Peyer's patch (tissue), 4 donors: ENCODE results near the gene L2HGDH. TPM values are rescaled to one million over a fixed set of nuclear protein-coding genes. Genes with fewer than 3 reads are reported as not detected.

Source experiments
- DNase-seq, 3 donors: peaks; one replicate each; pipeline ENCODE4 v3.0.0-alpha.2; 2017 to 2019
- H3K27ac ChIP-seq, 4 donors: fragments of 200-600 bp; sonication (generic); one replicate each; pipeline ENCODE4 v1.5.1; 2016 to 2019
- H3K27me3 ChIP-seq, 2 donors: fragments of 200-600 bp; sonication (generic); one replicate each; pipeline ENCODE4 v1.5.1; 2019
- H3K36me3 ChIP-seq, 3 donors: fragments of 200-600 bp; sonication (generic); one replicate each; pipeline ENCODE4 v1.5.1; 2016 to 2019
- H3K4me1 ChIP-seq, 4 donors: fragments of 200-600 bp; sonication (generic); one replicate each; pipeline ENCODE4 v1.5.1; 2016 to 2019
- H3K4me3 ChIP-seq, 4 donors: fragments of 200-600 bp; sonication (generic); 1 replicate in 3 of 4; 2 replicates in 1 of 4; pipeline ENCODE4 v1.5.1; 2016 to 2019; ENCODE audit warnings: mild to moderate bottlenecking in 1 of 4
- H3K9me3 ChIP-seq, 4 donors: fragments of 200-600 bp; sonication (generic); one replicate each; pipeline ENCODE4 v1.5.1; 2016 to 2019; ENCODE audit warnings: mild to moderate bottlenecking in 1 of 4
- POLR2A ChIP-seq, 2 donors: fragments of 450-650 bp; IDR thresholded peaks; one replicate each; pipeline ENCODE4 v1.5.1; 2017; ENCODE audit warnings: antibody characterized with exemption in 2 of 2, mild to moderate bottlenecking in 2 of 2, moderate library complexity in 2 of 2
- small RNA-seq, 2 donors: library from RNA; depleted of rRNA; stranded (forward); fragments of <200 nt; gene quantifications; one replicate each; pipeline ENCODE3, GENCODE V24; 2016
- total RNA-seq, 4 donors: library from RNA; depleted of rRNA; stranded (reverse); fragments of >200 nt; gene quantifications; one replicate each; pipeline ENCODE4 v1.1.0, GENCODE V29; 2016
- TF ChIP-seq, protein P1 (sequence below), 6 experiments: fragments of 450-650 bp in 4 of 6; fragments of 200-600 bp in 2 of 6; sonication (generic) in 1 of 6; IDR thresholded peaks; one replicate each; pipeline ENCODE4 v1.5.1; 2017 to 2019; ENCODE audit warnings: antibody characterized with exemption in 6 of 6, mild to moderate bottlenecking in 3 of 6, moderate library complexity in 1 of 6

L2HGDH gene
- total RNA-seq, 4 donors from 2014 or later: 4.6 to 29.7 (median 8.8) TPM

GRCh38 chr14:50210074-50210473 is 102.0 kb downstream of the L2HGDH start:
- Histone ChIP-seq H3K9me3 (no peaks in the 10 kb centered on the region), H3K36me3 (no peaks in the 10 kb centered on the region), H3K27ac (no peak overlapping the region), H3K27me3 (no peaks in the 10 kb centered on the region), H3K4me3 (no peak overlapping the region), H3K4me1 (peaks cover 0 to 4% (median 0%) of the 10 kb centered on the region in 4 donors)
- TF ChIP-seq, protein P1, sequence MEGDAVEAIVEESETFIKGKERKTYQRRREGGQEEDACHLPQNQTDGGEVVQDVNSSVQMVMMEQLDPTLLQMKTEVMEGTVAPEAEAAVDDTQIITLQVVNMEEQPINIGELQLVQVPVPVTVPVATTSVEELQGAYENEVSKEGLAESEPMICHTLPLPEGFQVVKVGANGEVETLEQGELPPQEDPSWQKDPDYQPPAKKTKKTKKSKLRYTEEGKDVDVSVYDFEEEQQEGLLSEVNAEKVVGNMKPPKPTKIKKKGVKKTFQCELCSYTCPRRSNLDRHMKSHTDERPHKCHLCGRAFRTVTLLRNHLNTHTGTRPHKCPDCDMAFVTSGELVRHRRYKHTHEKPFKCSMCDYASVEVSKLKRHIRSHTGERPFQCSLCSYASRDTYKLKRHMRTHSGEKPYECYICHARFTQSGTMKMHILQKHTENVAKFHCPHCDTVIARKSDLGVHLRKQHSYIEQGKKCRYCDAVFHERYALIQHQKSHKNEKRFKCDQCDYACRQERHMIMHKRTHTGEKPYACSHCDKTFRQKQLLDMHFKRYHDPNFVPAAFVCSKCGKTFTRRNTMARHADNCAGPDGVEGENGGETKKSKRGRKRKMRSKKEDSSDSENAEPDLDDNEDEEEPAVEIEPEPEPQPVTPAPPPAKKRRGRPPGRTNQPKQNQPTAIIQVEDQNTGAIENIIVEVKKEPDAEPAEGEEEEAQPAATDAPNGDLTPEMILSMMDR (IDR thresholded peaks at IDR 0.05): no peak
- TF ChIP-seq POLR2A (IDR thresholded peaks at IDR 0.05): no peak
- no peak for DNase-seq

DNA sequence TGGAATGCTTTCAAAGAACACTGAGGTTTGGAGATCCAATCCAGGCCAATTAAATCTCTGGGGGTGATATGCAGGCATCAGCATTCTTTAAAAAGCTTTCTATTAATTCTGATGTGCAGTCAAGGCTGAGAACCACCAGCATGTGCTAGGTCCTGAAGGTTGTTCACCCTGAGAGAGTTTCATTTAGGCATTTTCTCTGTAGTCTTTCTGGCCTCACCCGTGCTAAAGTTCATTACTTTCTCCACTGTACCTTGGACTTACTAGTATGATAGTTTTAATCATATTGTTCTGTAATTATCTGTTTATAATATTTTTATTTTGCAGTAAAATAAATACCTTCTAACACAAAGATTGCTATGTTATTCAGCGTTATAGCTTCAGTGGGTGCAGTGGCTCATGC is 113.5 kb downstream of the L2HGDH start:
- H3K9me3 ChIP-seq: no peaks in the 10 kb centered on the region
- no peaks in the 10 kb centered on the region for H3K27me3 ChIP-seq
- no peak overlapping the region for H3K4me3 ChIP-seq
- peaks cover 0 to 54% (median 0%) of the 10 kb centered on the region in 3 donors for H3K36me3 ChIP-seq
- TF ChIP-seq, protein P1 (IDR thresholded peaks at IDR 0.05): no peak
- peaks cover 0 to 3% (median 0%) of the 10 kb centered on the region in 4 donors for H3K4me1 ChIP-seq
- no peak for DNase-seq
- peak overlapping the region in 2 of 4 donors; percentile 5 to 61 for H3K27ac ChIP-seq

GRCh38 chr14:50191499-50191898 is 120.5 kb downstream of the L2HGDH start:
- DNase-seq: no peak
- Histone ChIP-seq H3K27me3 (no peaks in the 10 kb centered on the region), H3K4me1 (no peaks in the 10 kb centered on the region), H3K27ac (no peak overlapping the region), H3K36me3 (peaks cover 0 to 38% (median 0%) of the 10 kb centered on the region in 3 donors), H3K9me3 (no peaks in the 10 kb centered on the region), H3K4me3 (no peak overlapping the region)
- TF ChIP-seq, protein P1 (IDR thresholded peaks at IDR 0.05): no peak
- TF ChIP-seq POLR2A (IDR thresholded peaks at IDR 0.05): no peak

Small RNA genes lying within 50 kb of the gene (small RNA-seq; reads per million reads assigned to genes)
- 0 reads per million in 2 donors for gene MIR4504

Other genes with a start within 250 kb of the L2HGDH start
- gene VCPKMT, start 195.7 kb downstream of the L2HGDH start, total RNA-seq: 1 to 10 TPM; 5.8 to 10.0 (median 7.0) TPM
- 10 to 100 TPM; 41.7 to 57.1 (median 53.9) TPM for gene SOS2, start 80.7 kb downstream of the L2HGDH start, total RNA-seq
- gene DMAC2L, start 95 bp upstream of the L2HGDH start, total RNA-seq: 10 to 100 TPM in 3 of 4 donors, 1 to 10 TPM in 1; 7.7 to 23.9 (median 15.7) TPM
- 10 to 100 TPM; 11.3 to 20.4 (median 15.5) TPM for gene CDKL1, start 84.7 kb upstream of the L2HGDH start, total RNA-seq
- gene MAP4K5, start 220.3 kb upstream of the L2HGDH start, total RNA-seq: 100 to 1,000 TPM in 1 of 4 donors, 10 to 100 TPM in 3; 47.1 to 123 (median 78.4) TPM
- 1 to 10 TPM; 6.6 to 9.5 (median 8.5) TPM for gene ATL1, start 247.9 kb upstream of the L2HGDH start, total RNA-seq